Natural killer cell (primary cell): ENCODE measurements around the gene PRCP. TPM values are rescaled to one million over a fixed set of nuclear protein-coding genes. Genes with fewer than 3 reads are reported as not detected.

Experiments used
- ATAC-seq, 3 donors: fragments of 150-1000 bp in 2 of 3; fragments of 200-7000 bp in 1 of 3; cut with Tn5 transposase; 1 replicate in 1 of 3; 2 replicates in 2 of 3; pipeline ENCODE4 v1.10.0; 2021; ENCODE audit warnings: mild to moderate bottlenecking in 2 of 3, moderate library complexity in 2 of 3
- DNase-seq, 2 donors: peaks; one replicate each; pipeline versions ENCODE4 v3.0.0 to v3.0.0-alpha.2; 2013 to 2021; ENCODE audit warnings: mixed read lengths in 1 of 2
- H3K27ac ChIP-seq: one replicate; pipeline ENCODE4 v1.5.1; 2013; ENCODE audit warnings: mild to moderate bottlenecking, low read length
- H3K27me3 ChIP-seq: one replicate; pipeline ENCODE4 v1.6.1; 2013; ENCODE audit warnings: low read length; ENCODE audit not compliant: control insufficient read depth, insufficient read depth
- H3K36me3 ChIP-seq: one replicate; pipeline ENCODE4 v1.6.1; 2013; ENCODE audit warnings: low read length; ENCODE audit not compliant: control insufficient read depth, insufficient read depth
- H3K4me1 ChIP-seq: one replicate; pipeline ENCODE4 v1.6.1; 2013; ENCODE audit warnings: low read length; ENCODE audit not compliant: control insufficient read depth, insufficient read depth
- H3K4me3 ChIP-seq: one replicate; pipeline ENCODE4 v1.5.1; 2013; ENCODE audit warnings: low read length
- H3K9me3 ChIP-seq: one replicate; pipeline ENCODE4 v1.6.1; 2013; ENCODE audit warnings: low read length; ENCODE audit not compliant: control insufficient read depth, insufficient read depth
- H3K27ac Mint-ChIP-seq, 2 donors: one replicate each; pipeline ENCODE4 v1.8.0; 2022; ENCODE audit warnings: mild to moderate bottlenecking in 2 of 2, mixed read lengths in 2 of 2, moderate library complexity in 1 of 2
- H3K27me3 Mint-ChIP-seq, 2 donors: one replicate each; pipeline ENCODE4 v1.8.0; 2022; ENCODE audit warnings: low read depth in 2 of 2, mixed read lengths in 2 of 2
- H3K36me3 Mint-ChIP-seq: one replicate; pipeline ENCODE4 v1.8.0; 2022; ENCODE audit warnings: mixed read lengths
- H3K4me1 Mint-ChIP-seq, 2 donors: one replicate each; pipeline ENCODE4 v1.8.0; 2022; ENCODE audit warnings: mixed read lengths in 2 of 2
- H3K4me3 Mint-ChIP-seq: one replicate; pipeline ENCODE4 v1.8.0; 2022; ENCODE audit warnings: mild to moderate bottlenecking, moderate library complexity, mixed read lengths
- H3K9me3 Mint-ChIP-seq, 2 donors: one replicate each; pipeline ENCODE4 v1.8.0; 2022; ENCODE audit warnings: mixed read lengths in 2 of 2
- CTCF ChIP-seq: fragments of 200-600 bp; IDR thresholded peaks from one replicate; pipeline ENCODE4 v1.8.0; 2022; ENCODE audit warnings: antibody characterized with exemption
- WGBS: methylation state at CpG from one replicate; pipeline ENCODE4 v1.1.7; 2013; ENCODE audit warnings: missing lambda C conversion rate; ENCODE audit not compliant: insufficient coverage; 5-methylcytosine and 5-hydroxymethylcytosine counted together
- intact Hi-C: fragments of 100-400 bp; cut with micrococcal nuclease; formaldehyde crosslinking; loops from one replicate; pipeline ENCODE4 v1.14.2; 2022
- total RNA-seq, 4 donors: library from RNA; stranded (reverse); fragments of 120-200 nt in 1 of 4; gene quantifications; one replicate each; pipeline versions ENCODE4 v1.2.3 to v1.2.4, GENCODE V29; 2013 to 2022

PRCP gene
- total RNA-seq, 3 donors from 2014 or later (not counting 1 experiment from before 2014, with no cell fraction given), result 28.1 to 30.0 (median 30.0) TPM

DNA sequence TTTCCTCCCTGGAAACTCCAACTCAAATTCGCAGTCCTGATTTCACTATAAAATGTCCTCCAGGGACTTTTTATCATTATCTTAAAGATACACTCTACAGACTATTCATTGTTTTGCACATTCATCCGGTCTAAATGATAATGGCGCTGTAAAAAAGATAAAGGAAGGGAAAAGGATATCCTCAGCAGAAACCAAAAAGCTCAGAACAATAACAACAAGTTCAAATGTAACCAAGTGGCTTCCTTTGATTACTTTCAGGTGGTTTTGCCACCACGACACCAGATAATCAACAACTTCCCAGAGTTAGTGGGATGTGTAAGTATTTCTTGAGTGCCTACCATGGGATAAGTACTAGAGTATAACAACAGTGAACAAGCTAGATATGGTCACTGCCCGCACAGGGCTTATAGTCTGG is 26.3 kb downstream of the PRCP start:
- Histone ChIP-seq H3K27ac (no peak overlapping the region), H3K36me3 (no peaks in the 10 kb centered on the region), H3K9me3 (peaks cover 4% of the 10 kb centered on the region), H3K4me3 (no peak overlapping the region), H3K27me3 (no peaks in the 10 kb centered on the region), H3K4me1 (no peaks in the 10 kb centered on the region)
- TF ChIP-seq CTCF, result no peak
- peak in 1 of 2 donors; percentile 23 for DNase-seq
- H3K36me3 Mint-ChIP-seq, result no peaks in the 10 kb centered on the region
- H3K4me1 Mint-ChIP-seq, result peaks cover 16 to 20% of the 10 kb centered on the region in 2 donors
- WGBS, result 45% methylated on average over 2 of the region's 5 CpGs
- no peak overlapping the region for H3K4me3 Mint-ChIP-seq
- H3K27ac Mint-ChIP-seq, result no peak overlapping the region
- no peaks in the 10 kb centered on the region for H3K9me3 Mint-ChIP-seq
- H3K27me3 Mint-ChIP-seq, result no peaks in the 10 kb centered on the region
- intact Hi-C loops, result no loop called here
- no peak for ATAC-seq

GRCh38 chr11:82872377-82873150 is 27.7 kb downstream of the PRCP start:
- H3K4me3 Mint-ChIP-seq, result no peak overlapping the region
- peaks cover 2% of the 10 kb centered on the region for H3K4me1 ChIP-seq
- no peak for TF ChIP-seq CTCF
- DNase-seq, result no peak
- no peaks in the 10 kb centered on the region for H3K9me3 Mint-ChIP-seq
- no peak for ATAC-seq
- H3K27ac ChIP-seq, result no peak overlapping the region
- intact Hi-C loops, result no loop called here
- H3K27me3 Mint-ChIP-seq, result no peaks in the 10 kb centered on the region
- no peaks in the 10 kb centered on the region for H3K36me3 Mint-ChIP-seq
- no peaks in the 10 kb centered on the region for H3K27me3 ChIP-seq
- peaks cover 4% of the 10 kb centered on the region for H3K9me3 ChIP-seq
- H3K36me3 ChIP-seq, result no peaks in the 10 kb centered on the region
- H3K4me3 ChIP-seq, result no peak overlapping the region
- H3K4me1 Mint-ChIP-seq, result peaks cover 19 to 22% of the 10 kb centered on the region in 2 donors
- H3K27ac Mint-ChIP-seq, result no peak overlapping the region
- 89% methylated on average over 7 of the region's 7 CpGs for WGBS

GRCh38 chr11:82871646-82872045 is 28.6 kb downstream of the PRCP start:
- H3K36me3 Mint-ChIP-seq, result no peaks in the 10 kb centered on the region
- H3K9me3 Mint-ChIP-seq, result no peaks in the 10 kb centered on the region
- no peak for ATAC-seq
- H3K27ac Mint-ChIP-seq, result no peak overlapping the region
- no peak for TF ChIP-seq CTCF
- Histone ChIP-seq H3K4me1 (peaks cover 3% of the 10 kb centered on the region), H3K36me3 (no peaks in the 10 kb centered on the region), H3K9me3 (no peaks in the 10 kb centered on the region), H3K27me3 (no peaks in the 10 kb centered on the region), H3K4me3 (no peak overlapping the region), H3K27ac (no peak overlapping the region)
- no peaks in the 10 kb centered on the region for H3K27me3 Mint-ChIP-seq
- DNase-seq, result no peak
- WGBS, result 90% methylated on average over 2 of the region's 2 CpGs
- intact Hi-C loops, result no loop called here
- H3K4me1 Mint-ChIP-seq, result peaks cover 22 to 26% of the 10 kb centered on the region in 2 donors
- H3K4me3 Mint-ChIP-seq, result no peak overlapping the region

DNA sequence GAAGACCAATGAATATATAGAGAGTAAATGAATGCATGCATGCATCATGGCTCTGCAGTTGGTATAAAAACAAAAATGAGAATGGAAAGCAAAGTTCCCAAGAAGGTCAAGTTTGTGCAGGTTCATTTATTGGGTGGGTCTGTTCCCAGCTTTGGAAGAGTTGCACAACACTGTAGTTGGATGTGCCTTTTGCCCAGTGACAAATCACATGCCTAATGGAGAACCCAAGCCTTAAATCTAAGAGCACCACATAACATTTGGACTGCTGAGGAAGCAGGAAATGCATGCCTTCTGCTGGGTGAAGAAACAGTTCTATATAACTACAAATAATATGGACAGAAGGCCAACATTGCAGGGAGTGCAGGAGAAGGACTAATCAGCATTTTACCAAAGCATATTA is 30.6 kb downstream of the PRCP start:
- DNase-seq, result no peak
- H3K9me3 ChIP-seq, result no peaks in the 10 kb centered on the region
- H3K4me3 Mint-ChIP-seq, result no peak overlapping the region
- H3K4me3 ChIP-seq, result no peak overlapping the region
- H3K4me1 ChIP-seq, result peaks cover 3% of the 10 kb centered on the region
- H3K27ac Mint-ChIP-seq, result no peak overlapping the region
- intact Hi-C loops, result no loop called here
- H3K36me3 Mint-ChIP-seq, result no peaks in the 10 kb centered on the region
- H3K27ac ChIP-seq, result no peak overlapping the region
- no peak for ATAC-seq
- no peaks in the 10 kb centered on the region for H3K27me3 ChIP-seq
- H3K4me1 Mint-ChIP-seq, result peaks cover 17 to 26% of the 10 kb centered on the region in 2 donors
- no peaks in the 10 kb centered on the region for H3K27me3 Mint-ChIP-seq
- H3K9me3 Mint-ChIP-seq, result no peaks in the 10 kb centered on the region
- no peaks in the 10 kb centered on the region for H3K36me3 ChIP-seq
- no peak for TF ChIP-seq CTCF
